HG03095 (cell line): ENCODE results near the gene DNMT3A.

Source experiments
- ATAC-seq: cut with Tn5 transposase; IDR thresholded peaks from one replicate; pipeline ENCODE4 v1.9.1; 2021; ENCODE audit warnings: moderate library complexity; ENCODE audit not compliant: unreplicated experiment

DNMT3A gene

GRCh38 chr2:25262288-25262687, 79.4 kb downstream of the DNMT3A start:
- ATAC-seq: no peak

DNA sequence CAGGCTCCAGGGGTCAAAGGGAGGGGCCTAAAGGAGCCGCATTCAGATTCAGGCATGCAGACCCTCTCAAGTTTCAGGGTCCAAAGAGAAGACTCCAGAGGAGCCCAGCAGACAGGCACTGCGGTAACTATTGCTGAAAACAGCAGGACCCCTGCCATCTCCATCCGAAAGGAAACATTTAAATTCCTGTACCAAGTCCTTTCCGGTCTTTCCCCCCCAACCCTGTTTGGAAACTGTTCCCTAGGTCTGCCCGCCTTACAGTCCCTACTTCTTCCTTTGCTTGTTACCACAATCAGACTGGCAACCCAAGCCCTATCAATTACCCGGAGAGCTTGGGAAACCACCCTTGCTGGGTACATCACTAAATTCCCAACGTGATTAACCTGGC, 82.0 kb downstream of the DNMT3A start:
- ATAC-seq: no peak

DNA sequence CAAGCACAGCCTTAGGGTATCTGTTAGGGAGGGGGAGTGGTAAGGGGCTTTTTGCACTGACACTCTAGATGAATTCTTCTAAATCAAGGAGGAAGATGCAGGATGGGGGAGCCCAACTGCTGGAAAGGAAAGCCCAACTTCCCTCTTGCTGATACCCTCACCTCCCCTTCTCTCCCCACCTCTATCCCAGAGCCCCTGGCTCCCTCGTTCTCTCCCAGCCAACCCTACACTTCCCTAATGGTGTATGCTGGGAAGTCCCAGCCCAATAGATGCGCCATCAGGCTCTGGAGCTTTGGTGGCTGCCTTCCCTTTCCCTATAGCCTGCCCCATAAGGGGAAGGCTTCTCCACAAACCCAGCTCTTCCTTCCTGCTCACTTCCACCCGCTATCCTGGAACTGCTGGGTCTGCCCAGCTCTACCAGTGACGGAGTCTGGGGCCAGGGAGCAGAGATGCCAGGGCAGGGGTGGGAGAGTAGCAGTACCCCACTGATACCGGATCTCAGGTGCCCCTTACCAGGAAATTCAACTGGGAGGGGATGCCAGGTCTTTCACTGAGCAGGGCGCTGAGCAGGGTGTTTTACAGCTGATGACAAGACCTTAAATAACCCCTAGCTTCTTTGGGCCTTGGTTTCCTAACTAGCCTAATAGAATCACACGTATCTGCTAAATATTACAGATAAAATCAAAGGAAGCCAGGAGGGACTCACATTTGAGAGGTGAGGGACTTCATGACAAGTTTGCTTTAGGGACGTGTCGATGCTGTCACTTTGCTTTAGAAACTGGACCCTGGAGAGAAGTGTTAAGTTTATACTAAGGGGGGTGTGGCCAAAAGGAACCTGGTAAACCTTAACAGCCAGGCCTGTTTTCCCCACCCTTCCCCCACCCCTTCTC, 82.6 kb downstream of the DNMT3A start:
- ATAC-seq: no peak

- no peak for ATAC-seq
These were observed 83.5 kb downstream of the DNMT3A start for GRCh38 chr2:25257931-25258846.

GRCh38 chr2:25257032-25257552, 84.6 kb downstream of the DNMT3A start:
- ATAC-seq: no peak

- no peak for ATAC-seq
These were observed 85.2 kb downstream of the DNMT3A start for GRCh38 chr2:25256488-25256875.

GRCh38 chr2:25255745-25256487, 85.8 kb downstream of the DNMT3A start:
- no peak for ATAC-seq

- no peak for ATAC-seq
These were observed 86.8 kb downstream of the DNMT3A start for GRCh38 chr2:25254961-25255360.

DNA sequence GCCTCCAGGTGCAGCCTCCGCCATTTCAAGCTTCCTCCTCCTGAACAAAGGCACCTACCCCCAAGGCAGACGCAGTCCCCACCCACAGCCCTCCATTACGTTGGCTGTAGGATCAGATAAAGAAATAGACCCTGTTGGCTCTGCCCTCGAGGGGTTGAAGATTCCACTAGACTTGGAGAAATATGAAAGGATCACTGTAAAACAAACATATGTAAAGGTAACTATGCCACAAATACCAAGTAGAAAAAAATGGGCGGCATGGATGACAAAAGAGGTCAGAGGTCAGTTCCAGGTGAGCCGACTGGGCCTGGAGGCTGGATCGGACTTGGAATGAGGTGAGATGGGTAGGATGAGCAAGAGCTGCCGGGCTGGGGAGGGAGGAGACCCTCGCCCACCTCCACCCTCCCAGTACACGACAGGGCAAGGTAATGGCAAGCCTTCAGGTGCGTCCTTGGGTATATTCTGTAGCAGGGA, 88.5 kb downstream of the DNMT3A start:
- no peak for ATAC-seq

DNA sequence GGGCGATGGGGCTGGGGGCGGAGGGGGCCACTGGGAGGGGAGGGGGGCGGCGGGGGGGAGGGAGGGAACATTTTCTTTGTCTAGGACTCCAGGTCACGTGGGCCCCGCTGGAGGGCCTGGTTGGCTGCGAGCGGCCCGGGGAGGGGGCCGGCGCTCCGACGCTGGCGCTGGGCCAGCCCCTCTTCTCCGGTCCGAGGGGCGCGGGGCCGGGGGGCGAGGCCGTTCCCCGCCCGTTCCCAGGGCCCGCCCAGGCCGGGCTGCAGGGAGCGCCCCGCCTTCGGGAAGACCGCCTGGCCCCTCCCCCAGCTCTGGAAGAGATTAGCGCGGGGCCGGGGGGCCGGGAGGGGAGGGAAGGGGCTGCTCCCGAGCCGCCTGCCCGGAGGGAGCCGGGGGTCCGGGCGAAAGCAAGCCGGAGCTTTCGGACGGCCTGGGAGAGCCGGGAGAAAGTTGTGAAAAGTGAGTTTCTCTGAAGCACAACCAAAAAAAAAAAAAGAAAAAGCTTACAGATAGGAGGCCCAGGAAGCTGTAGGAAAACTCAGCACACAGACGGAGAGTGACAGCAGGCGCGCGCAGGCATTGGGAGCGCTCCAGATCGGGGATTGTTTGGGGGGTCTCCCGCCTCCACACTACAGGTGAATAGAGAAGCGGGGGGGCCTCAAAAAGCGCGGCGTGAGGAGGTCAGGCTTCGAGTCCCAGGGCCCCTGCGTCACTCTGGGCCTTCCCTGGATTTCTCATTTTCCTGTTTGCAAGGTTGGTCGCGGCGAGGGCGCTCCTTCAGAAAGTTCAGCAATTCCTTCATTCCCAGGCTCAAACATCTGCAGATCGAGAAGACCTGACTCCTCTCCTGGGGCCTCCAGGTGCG, 89.2 kb downstream of the DNMT3A start:
- peak; percentile 13 for ATAC-seq

- ATAC-seq: peak; percentile 47
These were observed 90.1 kb downstream of the DNMT3A start for GRCh38 chr2:25251422-25252273.

- ATAC-seq: no peak
These were observed 90.7 kb downstream of the DNMT3A start for GRCh38 chr2:25251071-25251421.

DNA sequence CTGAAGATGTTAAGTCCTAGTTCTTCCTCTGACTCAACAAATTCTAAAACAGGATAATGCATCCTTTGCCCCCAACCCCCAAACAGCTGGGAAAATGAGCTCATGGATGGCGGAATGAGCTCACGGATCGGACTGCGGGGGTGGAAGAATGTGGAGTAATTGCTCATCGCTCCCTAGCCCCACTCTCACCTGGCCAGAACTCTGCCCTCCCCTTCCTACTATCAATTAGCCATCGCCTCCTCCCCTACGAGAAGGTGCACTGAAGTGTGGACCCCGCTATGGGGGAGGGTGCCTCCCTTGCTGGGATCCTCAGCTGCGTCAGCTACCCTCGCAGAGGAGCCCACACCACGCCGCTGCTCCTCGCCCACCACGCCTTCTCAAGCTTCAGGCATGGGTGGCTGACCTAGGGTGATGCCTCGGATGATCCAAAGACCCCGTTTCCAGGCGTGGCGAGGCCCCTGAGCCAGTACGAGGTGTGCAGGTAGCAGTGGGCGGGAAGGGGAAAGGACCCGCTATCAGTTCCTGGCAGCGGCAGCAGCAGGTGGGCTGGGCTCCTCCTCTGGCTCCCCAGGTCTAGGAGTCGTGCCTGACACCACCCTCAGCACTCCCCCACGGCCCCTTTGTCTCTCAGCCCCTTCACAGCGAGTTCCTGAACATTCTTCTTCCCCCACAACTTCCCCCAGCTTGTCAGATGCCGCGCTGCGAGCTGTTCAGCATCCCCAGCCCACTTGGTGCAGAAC, 91.2 kb downstream of the DNMT3A start:
- no peak for ATAC-seq

DNA sequence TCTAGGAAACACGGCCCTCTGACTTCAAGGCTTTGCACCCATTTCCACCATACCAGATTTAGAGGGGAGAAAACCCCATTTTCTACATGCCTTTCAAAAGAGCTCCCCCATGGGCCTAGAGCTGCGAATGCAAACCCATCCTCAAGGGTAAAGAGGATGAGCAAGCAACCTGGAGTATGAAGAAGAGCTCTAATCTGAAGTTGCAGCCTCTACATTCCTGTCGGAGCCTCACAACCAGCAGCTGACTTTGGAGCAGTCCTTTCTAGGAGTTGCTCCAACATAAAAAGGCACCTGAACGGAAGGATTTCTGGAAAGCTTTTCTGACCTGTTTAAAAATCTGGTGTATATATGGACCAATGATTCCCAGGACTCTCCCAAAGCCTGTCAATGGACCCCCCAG, 91.9 kb downstream of the DNMT3A start:
- no peak for ATAC-seq

DNA sequence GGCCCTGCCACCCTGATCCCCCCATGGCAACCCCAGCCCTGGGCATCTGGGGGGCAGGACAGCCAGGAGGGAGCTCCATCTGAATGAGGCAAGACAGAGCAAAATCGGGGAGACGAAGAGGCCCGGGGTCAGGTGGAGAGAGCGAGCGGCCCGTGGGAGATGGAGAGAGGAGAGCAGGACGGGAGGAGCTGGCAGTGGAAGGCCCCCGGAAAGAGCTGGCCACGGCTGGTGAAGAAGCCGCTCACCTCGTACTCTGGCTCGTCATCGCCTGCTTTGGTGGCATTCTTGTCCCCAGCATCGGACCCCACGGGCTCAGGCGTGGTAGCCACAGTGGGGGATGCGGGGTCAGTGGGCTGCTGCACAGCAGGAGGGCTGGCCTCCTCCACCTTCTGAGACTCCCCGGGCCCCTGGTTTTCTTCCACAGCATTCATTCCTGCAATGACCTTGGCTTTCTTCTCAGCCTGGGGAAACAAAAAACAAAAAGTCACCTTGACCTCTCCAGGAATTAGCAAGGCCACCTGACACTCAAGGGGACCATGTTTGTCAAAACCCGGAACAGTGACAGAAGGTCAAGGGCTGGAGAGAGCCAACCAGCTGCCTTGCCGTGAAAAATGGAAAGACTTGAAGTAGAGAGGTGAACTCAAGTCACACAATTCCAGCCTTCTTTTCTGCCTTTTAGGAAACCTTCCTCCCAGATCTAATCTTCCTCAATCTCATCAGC, 93.8 kb downstream of the DNMT3A start:
- ATAC-seq: no peak

DNA sequence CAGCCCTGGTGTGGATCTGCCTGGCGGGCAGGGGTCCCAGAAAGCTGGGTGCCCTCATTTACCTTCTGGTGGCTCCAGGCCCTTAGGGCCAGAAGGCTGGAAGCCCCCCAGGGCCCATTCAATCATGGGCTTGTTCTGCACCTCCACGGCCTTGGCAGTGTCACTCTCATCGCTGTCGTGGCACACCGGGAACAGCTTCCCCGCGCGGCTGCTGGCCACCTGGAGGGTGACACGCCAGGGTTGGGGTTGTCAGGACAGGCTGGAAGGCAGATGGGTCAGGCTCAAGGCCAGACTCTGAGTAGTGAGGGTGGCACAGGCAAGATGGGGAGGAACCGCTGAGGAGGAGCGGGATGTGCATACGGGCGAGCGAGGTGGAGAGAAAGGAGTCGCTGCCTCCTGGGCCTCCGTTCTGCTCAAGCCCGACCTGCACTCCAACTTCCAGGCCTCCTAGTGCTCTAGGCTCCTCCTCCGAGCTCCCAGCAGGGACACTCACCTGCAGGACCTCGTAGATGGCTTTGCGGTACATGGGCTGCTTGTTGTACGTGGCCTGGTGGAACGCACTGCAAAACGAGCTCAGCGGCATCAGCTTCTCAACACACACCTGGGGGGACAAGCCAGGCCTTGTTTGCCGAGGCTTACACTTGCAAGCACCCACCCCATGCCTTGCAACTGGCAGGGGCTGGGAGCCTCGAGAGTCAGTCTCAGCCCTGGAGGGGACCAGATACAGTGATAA, 95.0 kb downstream of the DNMT3A start:
- no peak for ATAC-seq

- ATAC-seq: no peak
These were observed 95.7 kb downstream of the DNMT3A start for GRCh38 chr2:25246001-25246400.
